HepG2 (cell line): ENCODE data around the gene GDF2. TPM values are rescaled to one million over a fixed set of nuclear protein-coding genes. Genes with fewer than 3 reads are reported as not detected.

Experiments
- ATAC-seq: fragments of 200-7000 bp; cut with Tn5 transposase; 3 replicates; pipeline ENCODE4 v1.9.1; 2020; ENCODE audit warnings: mild to moderate bottlenecking, moderate library complexity
- BruUV-seq: library from RNA; stranded (reverse); fragments of 400-500 nt; replicated peaks from 2 replicates; lab custom pipeline; 2021; lab: Mats Ljungman, UMichigan
- CTCF ChIA-PET: fragments of 300-600 bp; formaldehyde crosslinking; extraction: SDS; loops from one replicate; lab custom pipeline; 2021; ENCODE audit warnings: low total read pairs, inconsistent platforms, low intra/inter-chr PET ratio; lab: Yijun Ruan, JAX
- POLR2A ChIA-PET: fragments of 350-600 bp; sonication (Branson Sonifier 250); formaldehyde crosslinking; loops from one replicate; lab custom pipeline; 2020; ENCODE audit warnings: antibody characterized with exemption, inconsistent platforms; lab: Yijun Ruan, JAX
- DNase-seq: peaks from one replicate; pipeline ENCODE4 v3.0.0-alpha.2; 2015; ENCODE audit warnings: low spot score
- FAIRE-seq: peaks from 3 replicates; lab custom pipeline; 2011; peaks lifted over from hg19 to GRCh38; lab: Jason Lieb, UNC
- H2AFZ ChIP-seq: one replicate; pipeline ENCODE4 v1.6.1; 2011; ENCODE audit warnings: low read length, inconsistent platforms
- H3K27ac ChIP-seq: fragments of 300-600 bp; 3 replicates; pipeline ENCODE4 v1.8.0; 2011; ENCODE audit warnings: mixed run types, mild to moderate bottlenecking, mixed read lengths, low read length, inconsistent platforms; ENCODE audit not compliant: insufficient read depth; ENCODE audit errors: extremely low read length
- H3K27me3 ChIP-seq, 2 experiments: fragments of 200-600 bp in 1 of 2; 2 replicates in 1 of 2; 3 replicates in 1 of 2; pipeline versions ENCODE4 v1.6.0 to v1.8.0; 2011; ENCODE audit warnings: low read length in 2 of 2, mild to moderate bottlenecking in 2 of 2, moderate library complexity in 2 of 2, inconsistent platforms in 1 of 2; ENCODE audit not compliant: insufficient read depth in 2 of 2, control insufficient read depth in 1 of 2
- H3K36me3 ChIP-seq, 2 experiments: fragments of 200-600 bp in 1 of 2; replicated peaks in 1 of 2; 2 replicates in 1 of 2; 3 replicates in 1 of 2; pipeline versions ENCODE4 v1.5.1 to v1.8.0; 2011; ENCODE audit warnings: low read length in 2 of 2, inconsistent platforms in 1 of 2; ENCODE audit not compliant: insufficient read depth in 2 of 2, control insufficient read depth in 1 of 2
- H3K4me1 ChIP-seq: 2 replicates; pipeline ENCODE4 v1.5.1; 2012; ENCODE audit warnings: low read length, inconsistent platforms; ENCODE audit not compliant: insufficient read depth
- H3K4me2 ChIP-seq: 2 replicates; pipeline ENCODE4 v1.6.0; 2011; ENCODE audit warnings: low read depth, low read length, inconsistent platforms
- H3K4me3 ChIP-seq, 3 experiments: fragments of 200-600 bp in 1 of 3; sonication (generic), shearing (Covaris generic) in 1 of 3; replicated peaks in 1 of 3; 2 replicates each; pipeline ENCODE4 v1.5.1; 2011 to 2016; ENCODE audit warnings: low read length in 3 of 3, inconsistent platforms in 2 of 3, low read depth in 2 of 3, mild to moderate bottlenecking in 2 of 3, control low read depth in 1 of 3, mixed read lengths in 1 of 3; ENCODE audit not compliant: insufficient read depth in 1 of 3
- H3K79me2 ChIP-seq: one replicate; pipeline ENCODE4 v1.6.1; 2011; ENCODE audit warnings: low read length, inconsistent platforms; ENCODE audit not compliant: insufficient read depth
- H3K9ac ChIP-seq: 2 replicates; pipeline ENCODE4 v1.6.0; 2011; ENCODE audit warnings: mild to moderate bottlenecking, low read depth, low read length, inconsistent platforms; ENCODE audit not compliant: insufficient read depth
- H3K9me3 ChIP-seq: 2 replicates; pipeline ENCODE4 v1.5.1; 2012; ENCODE audit warnings: mild to moderate bottlenecking, low read length
- H4K20me1 ChIP-seq: 2 replicates; pipeline ENCODE4 v1.6.0; 2011; ENCODE audit warnings: inconsistent platforms, mild to moderate bottlenecking, low read length, moderate library complexity; ENCODE audit not compliant: insufficient read depth
- BCL6 ChIP-seq: IDR thresholded peaks from 2 replicates; pipeline ENCODE4 v1.6.1; 2016; ENCODE audit warnings: missing genetic modification reagents, missing compliant biosample characterization
- CHD2 ChIP-seq: IDR thresholded peaks from 2 replicates; pipeline ENCODE4 v1.6.1; 2011; ENCODE audit warnings: low read depth, low read length, improper control_type of control experiment
- DMAP1 ChIP-seq: IDR thresholded peaks from 2 replicates; pipeline ENCODE4 v1.6.1; 2016
- FOXA3 ChIP-seq: IDR thresholded peaks from 2 replicates; pipeline ENCODE4 v1.6.1; 2016; ENCODE audit warnings: missing genetic modification reagents, missing compliant biosample characterization
- GLI4 ChIP-seq: sonication (generic); formaldehyde crosslinking; IDR thresholded peaks from 2 replicates; pipeline ENCODE4 v1.5.1; 2020; ENCODE audit warnings: missing genetic modification reagents, mild to moderate bottlenecking, moderate library complexity, borderline replicate concordance
- IRF1 ChIP-seq: sonication (generic); formaldehyde crosslinking; IDR thresholded peaks from 2 replicates; pipeline ENCODE4 v1.4.0; 2020; ENCODE audit warnings: low read depth, mild to moderate bottlenecking, missing genetic modification reagents
- MAFK ChIP-seq, 2 experiments: IDR thresholded peaks in 1 of 2; conservative IDR thresholded peaks in 1 of 2; 2 replicates each; pipeline ENCODE4 v1.6.1; 2011; ENCODE audit warnings: improper control_type of control experiment in 2 of 2, low read length in 2 of 2
- PAWR ChIP-seq: sonication (generic); formaldehyde crosslinking; IDR thresholded peaks from 2 replicates; pipeline ENCODE4 v1.4.0; 2020; ENCODE audit warnings: missing genetic modification reagents, mild to moderate bottlenecking, borderline replicate concordance
- POLR2G ChIP-seq: fragments of 200-400 bp; formaldehyde crosslinking; IDR thresholded peaks from 2 replicates; pipeline ENCODE4 v1.6.1; 2018; ENCODE audit warnings: mild to moderate bottlenecking, low read depth, low read length, moderate library complexity
- TCF7 ChIP-seq: sonication (generic); IDR thresholded peaks from 2 replicates; pipeline ENCODE4 v1.6.1; 2016; ENCODE audit warnings: antibody characterized with exemption, low read depth
- TRIM24 ChIP-seq: sonication (generic); formaldehyde crosslinking; IDR thresholded peaks from 2 replicates; pipeline ENCODE4 v1.8.0; 2022; ENCODE audit warnings: mild to moderate bottlenecking, missing genetic modification reagents
- U2AF2 ChIP-seq: fragments of 200-400 bp; formaldehyde crosslinking; IDR thresholded peaks from 2 replicates; pipeline ENCODE4 v1.6.1; 2017; ENCODE audit warnings: low read depth, mild to moderate bottlenecking, low read length
- ZFYVE20 ChIP-seq: sonication (generic); formaldehyde crosslinking; IDR thresholded peaks from 2 replicates; pipeline ENCODE4 v1.8.0; 2023; ENCODE audit warnings: low read depth, mild to moderate bottlenecking, moderate library complexity, missing genetic modification reagents, borderline replicate concordance
- ZIK1 ChIP-seq: sonication (generic); formaldehyde crosslinking; IDR thresholded peaks from 2 replicates; pipeline ENCODE4 v1.5.0; 2020; ENCODE audit warnings: mild to moderate bottlenecking, low read depth, missing genetic modification reagents, borderline replicate concordance
- ZNF207 ChIP-seq: fragments of 450-650 bp; IDR thresholded peaks from 2 replicates; pipeline ENCODE4 v1.6.1; 2016; ENCODE audit warnings: antibody characterized with exemption, borderline replicate concordance
- ZNF777 ChIP-seq: sonication (generic); formaldehyde crosslinking; IDR thresholded peaks from 2 replicates; pipeline ENCODE4 v1.4.0; 2020; ENCODE audit warnings: missing genetic modification reagents
- ZNF816 ChIP-seq: sonication (generic); formaldehyde crosslinking; IDR thresholded peaks from 2 replicates; pipeline ENCODE4 v1.8.0; 2022; ENCODE audit warnings: missing genetic modification reagents, mild to moderate bottlenecking, borderline replicate concordance
- ZNF839 ChIP-seq: sonication (generic); formaldehyde crosslinking; IDR thresholded peaks from 2 replicates; pipeline ENCODE4 v1.4.0; 2020; ENCODE audit warnings: missing genetic modification reagents, mild to moderate bottlenecking, borderline replicate concordance
- WGBS: methylation state at CpG from one replicate; pipeline ENCODE4 v1.1.6; 2017; ENCODE audit warnings: low lambda C conversion rate; 5-methylcytosine and 5-hydroxymethylcytosine counted together
- in situ Hi-C: cut with HindIII; loops from 2 replicates; pipeline ENCODE4 v1.10.0; 2017; ENCODE audit warnings: low pct_unique_long_range_greater_than_20kb; ENCODE audit not compliant: extremely low pct_ligation_motif_present
- intact Hi-C: fragments of 100-400 bp; cut with micrococcal nuclease; formaldehyde crosslinking; loops from one replicate; pipeline ENCODE4 v1.10.0; 2022; ENCODE audit not compliant: unreplicated experiment
- polyA plus RNA-seq, 8 experiments: library from polyadenylated mRNA; depleted of rRNA in 3 of 8; stranded (reverse) in 7 of 8; unstranded in 1 of 8; fragments of >200 nt; fragmentation: Illumina TruSeq in 4 of 8; extraction: Trizol in 4 of 8; gene quantifications; 2 replicates each; pipeline versions ENCODE4 v1.2.1 to v1.2.3, GENCODE V29; 2011 to 2016; ENCODE audit warnings: low read depth in 4 of 8, missing spikeins in 1 of 8, mixed read lengths in 1 of 8; ENCODE audit not compliant: insufficient read depth in 1 of 8
- total RNA-seq, 5 experiments: library from RNA; depleted of rRNA; stranded (reverse); fragments of >200 nt; fragmentation: Illumina TruSeq; extraction: Trizol; gene quantifications; 2 replicates each; pipeline ENCODE4 v1.2.3, GENCODE V29; 2016; ENCODE audit warnings: low read depth in 1 of 5
- TF ChIP-seq, protein P1 (sequence below): IDR thresholded peaks from 2 replicates; pipeline ENCODE4 v1.4.0; 2020; ENCODE audit warnings: mild to moderate bottlenecking, missing genetic modification reagents
- TF ChIP-seq, protein P2 (sequence below): sonication (generic); formaldehyde crosslinking; IDR thresholded peaks from 2 replicates; pipeline ENCODE4 v1.8.0; 2022; ENCODE audit warnings: missing genetic modification reagents, mild to moderate bottlenecking, borderline replicate concordance

GDF2 gene
- total and polyA plus RNA-seq, 2 of the 13 experiments (the other 11 are each of a cell fraction or from before 2014, with no cell fraction given): not detected

DNA sequence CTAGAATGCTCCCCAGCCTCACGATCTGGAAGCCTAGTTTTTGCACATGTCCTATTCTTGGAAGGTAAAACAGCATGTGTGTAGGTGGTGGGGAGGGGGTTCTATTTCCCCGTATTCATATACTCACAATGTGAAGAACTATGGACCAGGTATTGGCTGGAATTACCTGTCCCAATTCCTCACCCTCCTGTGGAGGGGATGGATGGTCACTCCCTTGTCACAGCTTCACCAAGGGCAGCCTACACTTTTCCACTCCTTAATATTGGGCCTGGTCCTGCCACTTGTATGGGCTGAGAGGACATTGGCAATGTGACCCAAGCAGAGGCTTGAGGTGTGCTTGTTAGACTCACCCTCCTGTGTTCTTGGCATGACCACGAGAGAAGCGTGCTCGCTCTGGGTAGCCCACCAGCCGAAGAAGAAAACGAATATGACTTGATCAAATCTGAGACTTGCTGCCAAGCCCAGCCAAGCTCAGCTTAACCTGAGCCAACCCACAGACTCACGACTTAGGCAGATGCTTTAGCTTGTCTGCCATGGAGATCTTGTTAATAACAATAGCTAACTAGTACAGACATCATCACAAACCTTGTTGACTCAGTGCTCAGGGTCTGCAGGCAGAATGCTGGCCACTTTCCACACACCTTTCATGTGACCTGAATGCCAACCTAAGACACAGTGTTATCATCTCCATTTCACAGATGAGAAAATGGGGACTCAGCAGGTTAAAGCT is 44.6 kb downstream of the GDF2 start:
- POLR2A ChIA-PET: no interaction called here
- H3K9ac ChIP-seq: no peak overlapping the region
- no TSS peak for BruUV-seq
- FAIRE-seq: no peak
- intact Hi-C loops (no loop called here), in situ Hi-C loops (no loop called here)
- no peak for DNase-seq
- CTCF ChIA-PET: no interaction called here
- H2AFZ ChIP-seq: no peak overlapping the region
- no peaks in the 10 kb centered on the region for H3K79me2 ChIP-seq
- H3K36me3 ChIP-seq: no peaks in the 10 kb centered on the region
- H3K27ac ChIP-seq: no peak overlapping the region
- no peak overlapping the region for H3K4me3 ChIP-seq
- H4K20me1 ChIP-seq: no peaks in the 10 kb centered on the region
- H3K4me1 ChIP-seq: peaks cover 10% of the 10 kb centered on the region; the same call in 1 of the 2 replicates
- 24% methylated on average over 7 of the region's 8 CpGs for WGBS
- TF ChIP-seq ZNF816 (CRISPR knock-in tag) (no peak), ZNF839 (CRISPR knock-in tag) (no peak), PAWR (CRISPR knock-in tag) (no peak), POLR2G (no peak), ZIK1 (CRISPR knock-in tag) (no peak), IRF1 (no peak), ZNF207 (no peak), ZNF777 (no peak), CHD2 (no peak), U2AF2 (no peak), TCF7 (no peak), GLI4 (CRISPR knock-in tag) (no peak), MAFK (conservative IDR thresholded peaks at IDR 0.05 in 1 of 2, IDR thresholded peaks at IDR 0.05 in 1 of 2; ENCODE audit: low read length in 2 of 2) (no peak), FOXA3 (CRISPR knock-in tag) (no peak), TRIM24 (CRISPR knock-in tag) (no peak), DMAP1 (no peak), BCL6 (CRISPR knock-in tag) (no peak), ZFYVE20 (CRISPR knock-in tag) (no peak)
- TF ChIP-seq, protein P1, sequence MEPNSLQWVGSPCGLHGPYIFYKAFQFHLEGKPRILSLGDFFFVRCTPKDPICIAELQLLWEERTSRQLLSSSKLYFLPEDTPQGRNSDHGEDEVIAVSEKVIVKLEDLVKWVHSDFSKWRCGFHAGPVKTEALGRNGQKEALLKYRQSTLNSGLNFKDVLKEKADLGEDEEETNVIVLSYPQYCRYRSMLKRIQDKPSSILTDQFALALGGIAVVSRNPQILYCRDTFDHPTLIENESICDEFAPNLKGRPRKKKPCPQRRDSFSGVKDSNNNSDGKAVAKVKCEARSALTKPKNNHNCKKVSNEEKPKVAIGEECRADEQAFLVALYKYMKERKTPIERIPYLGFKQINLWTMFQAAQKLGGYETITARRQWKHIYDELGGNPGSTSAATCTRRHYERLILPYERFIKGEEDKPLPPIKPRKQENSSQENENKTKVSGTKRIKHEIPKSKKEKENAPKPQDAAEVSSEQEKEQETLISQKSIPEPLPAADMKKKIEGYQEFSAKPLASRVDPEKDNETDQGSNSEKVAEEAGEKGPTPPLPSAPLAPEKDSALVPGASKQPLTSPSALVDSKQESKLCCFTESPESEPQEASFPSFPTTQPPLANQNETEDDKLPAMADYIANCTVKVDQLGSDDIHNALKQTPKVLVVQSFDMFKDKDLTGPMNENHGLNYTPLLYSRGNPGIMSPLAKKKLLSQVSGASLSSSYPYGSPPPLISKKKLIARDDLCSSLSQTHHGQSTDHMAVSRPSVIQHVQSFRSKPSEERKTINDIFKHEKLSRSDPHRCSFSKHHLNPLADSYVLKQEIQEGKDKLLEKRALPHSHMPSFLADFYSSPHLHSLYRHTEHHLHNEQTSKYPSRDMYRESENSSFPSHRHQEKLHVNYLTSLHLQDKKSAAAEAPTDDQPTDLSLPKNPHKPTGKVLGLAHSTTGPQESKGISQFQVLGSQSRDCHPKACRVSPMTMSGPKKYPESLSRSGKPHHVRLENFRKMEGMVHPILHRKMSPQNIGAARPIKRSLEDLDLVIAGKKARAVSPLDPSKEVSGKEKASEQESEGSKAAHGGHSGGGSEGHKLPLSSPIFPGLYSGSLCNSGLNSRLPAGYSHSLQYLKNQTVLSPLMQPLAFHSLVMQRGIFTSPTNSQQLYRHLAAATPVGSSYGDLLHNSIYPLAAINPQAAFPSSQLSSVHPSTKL (CRISPR knock-in tag): no peak
- TF ChIP-seq, protein P2, sequence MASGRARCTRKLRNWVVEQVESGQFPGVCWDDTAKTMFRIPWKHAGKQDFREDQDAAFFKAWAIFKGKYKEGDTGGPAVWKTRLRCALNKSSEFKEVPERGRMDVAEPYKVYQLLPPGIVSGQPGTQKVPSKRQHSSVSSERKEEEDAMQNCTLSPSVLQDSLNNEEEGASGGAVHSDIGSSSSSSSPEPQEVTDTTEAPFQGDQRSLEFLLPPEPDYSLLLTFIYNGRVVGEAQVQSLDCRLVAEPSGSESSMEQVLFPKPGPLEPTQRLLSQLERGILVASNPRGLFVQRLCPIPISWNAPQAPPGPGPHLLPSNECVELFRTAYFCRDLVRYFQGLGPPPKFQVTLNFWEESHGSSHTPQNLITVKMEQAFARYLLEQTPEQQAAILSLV: no peak
- ATAC-seq: no peak
- no peaks in the 10 kb centered on the region for H3K9me3 ChIP-seq
- H3K27me3 ChIP-seq: peaks cover 0 to 4% of the 10 kb centered on the region in 2 experiments; a peak in 3 of 5 replicates
- no peak overlapping the region for H3K4me2 ChIP-seq
